G401 (cell line): Measurements from ENCODE around the gene SRMS. TPM values are rescaled to one million over a fixed set of nuclear protein-coding genes. Genes with fewer than 3 reads are reported as not detected.
"Not testable (repeated sequence)": the region's sequence is repeated elsewhere in the genome, so short reads cannot be mapped to it uniquely, and the experiment has no call there.

Source experiments
- DNase-seq: peaks from one replicate; pipeline ENCODE4 v3.0.0-alpha.2; 2015; ENCODE audit warnings: low spot score
- in situ Hi-C: cut with HindIII; loops from 2 replicates; pipeline ENCODE4 v1.10.0; 2016; ENCODE audit warnings: low sequenced_read_pairs, mixed read lengths
- total RNA-seq: library from RNA; depleted of rRNA; stranded (reverse); fragments of >200 nt; shearing (Covaris generic); gene quantifications from 2 replicates; pipeline ENCODE4 v1.2.3, GENCODE V29; 2014

Gene SRMS
- total RNA-seq, 1 experiment from 2014 or later: not detected

- in situ Hi-C loops: no loop called here
- DNase-seq: no peak
These were observed 17.4 kb downstream of the SRMS start for GRCh38 chr20:63529861-63530787.

- in situ Hi-C loops: no loop called here
- no peak for DNase-seq
These were observed 18.2 kb downstream of the SRMS start for GRCh38 chr20:63529180-63529860.

DNA sequence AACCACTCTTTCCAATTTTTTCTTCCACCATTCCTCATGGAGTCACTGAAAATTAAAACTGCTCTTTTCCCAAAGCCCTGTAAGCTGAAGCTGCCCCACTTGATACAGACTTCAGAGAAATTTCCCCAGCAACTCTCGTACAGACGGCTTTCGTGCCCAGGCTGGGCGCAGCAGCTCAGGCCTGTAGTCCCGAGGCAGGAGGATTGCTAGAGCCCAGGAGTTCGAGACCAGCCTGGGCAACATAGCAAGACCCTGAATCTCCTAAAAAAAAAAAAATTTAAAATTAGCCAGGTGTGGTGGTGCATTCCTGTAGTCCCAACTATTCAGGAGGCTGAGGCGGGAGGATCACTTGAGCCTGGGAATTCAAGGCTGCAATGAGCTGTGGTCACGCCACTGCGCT lies 20.4 kb downstream of the SRMS start:
- in situ Hi-C loops: no loop called here
- no peak for DNase-seq

- in situ Hi-C loops: no loop called here
- no peak for DNase-seq
These were observed 21.6 kb downstream of the SRMS start for GRCh38 chr20:63525971-63526370.

- in situ Hi-C loops: no loop called here
- no peak for DNase-seq
These were observed 22.4 kb downstream of the SRMS start for GRCh38 chr20:63525185-63525584.

GRCh38 chr20:63522981-63523611 lies 24.5 kb downstream of the SRMS start:
- DNase-seq: no peak
- in situ Hi-C loops: no loop called here

- DNase-seq: no peak
- in situ Hi-C loops: no loop called here
These were observed 25.3 kb downstream of the SRMS start for GRCh38 chr20:63522091-63522868.

DNA sequence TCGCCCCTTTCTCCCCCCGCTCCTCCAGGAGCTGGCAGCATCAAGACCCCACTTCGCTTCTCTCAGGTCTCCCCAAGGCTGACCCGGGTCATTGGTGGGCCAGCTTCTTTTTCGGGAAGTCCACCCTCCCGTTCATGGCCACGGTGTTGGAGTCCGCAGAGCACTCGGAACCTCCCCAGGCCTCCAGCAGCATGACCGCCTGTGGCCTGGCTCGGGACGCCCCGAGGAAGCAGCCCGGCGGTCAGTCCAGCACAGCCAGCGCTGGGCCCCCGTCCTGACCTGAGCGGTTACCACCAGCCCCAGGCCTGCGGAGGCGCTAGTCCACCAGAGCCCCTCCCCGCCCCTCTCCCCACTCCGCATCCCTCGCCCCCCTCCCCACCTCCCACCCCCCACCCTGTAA lies 25.9 kb downstream of the SRMS start:
- in situ Hi-C loops: no loop called here

DNA sequence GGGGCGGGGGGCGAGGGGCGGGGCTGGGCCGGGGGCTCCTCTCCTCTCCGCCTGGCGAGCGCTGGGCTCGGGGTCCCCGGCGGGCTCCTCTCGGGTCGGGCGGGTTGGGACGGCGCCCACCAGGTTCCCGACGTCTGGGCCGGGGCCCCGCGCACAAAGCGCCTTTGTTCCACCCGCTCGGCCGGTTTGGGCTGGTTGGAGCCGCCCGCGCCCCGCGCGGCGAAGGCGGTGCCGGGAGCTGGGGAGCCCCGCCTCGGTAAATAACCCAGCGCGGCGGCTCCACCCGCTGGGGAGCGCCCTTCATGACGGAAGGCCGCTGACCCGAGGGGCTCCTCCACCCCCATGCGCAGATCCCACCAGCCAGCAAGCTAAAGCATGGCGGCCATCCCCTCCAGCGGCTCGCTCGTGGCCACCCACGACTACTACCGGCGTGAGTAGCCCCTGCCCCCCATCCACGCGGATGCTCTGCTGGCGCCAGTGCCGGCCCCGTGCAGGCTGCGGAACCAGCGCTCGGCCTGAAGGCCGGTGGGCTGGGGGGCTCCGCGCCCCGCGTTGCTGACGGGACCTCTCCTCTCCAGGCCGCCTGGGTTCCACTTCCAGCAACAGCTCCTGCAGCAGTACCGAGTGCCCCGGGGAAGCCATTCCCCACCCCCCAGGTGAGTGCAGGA lies 26.5 kb downstream of the SRMS start:
- no peak for DNase-seq

More for the DNA sequence above, 25.9 kb downstream of the SRMS start:
- DNase-seq: no peak

GRCh38 chr20:63520504-63520933 lies 27.0 kb downstream of the SRMS start, which contains the start of gene PPDPF:
Gene PPDPF, plus strand, starts transcription at chr20:63520765. Its CDS starts 544 bp downstream, at chr20:63521309.
- in situ Hi-C loops: no loop called here
- DNase-seq: peak; percentile 87

More for the DNA sequence above, 26.5 kb downstream of the SRMS start:
- in situ Hi-C loops: no loop called here

DNA sequence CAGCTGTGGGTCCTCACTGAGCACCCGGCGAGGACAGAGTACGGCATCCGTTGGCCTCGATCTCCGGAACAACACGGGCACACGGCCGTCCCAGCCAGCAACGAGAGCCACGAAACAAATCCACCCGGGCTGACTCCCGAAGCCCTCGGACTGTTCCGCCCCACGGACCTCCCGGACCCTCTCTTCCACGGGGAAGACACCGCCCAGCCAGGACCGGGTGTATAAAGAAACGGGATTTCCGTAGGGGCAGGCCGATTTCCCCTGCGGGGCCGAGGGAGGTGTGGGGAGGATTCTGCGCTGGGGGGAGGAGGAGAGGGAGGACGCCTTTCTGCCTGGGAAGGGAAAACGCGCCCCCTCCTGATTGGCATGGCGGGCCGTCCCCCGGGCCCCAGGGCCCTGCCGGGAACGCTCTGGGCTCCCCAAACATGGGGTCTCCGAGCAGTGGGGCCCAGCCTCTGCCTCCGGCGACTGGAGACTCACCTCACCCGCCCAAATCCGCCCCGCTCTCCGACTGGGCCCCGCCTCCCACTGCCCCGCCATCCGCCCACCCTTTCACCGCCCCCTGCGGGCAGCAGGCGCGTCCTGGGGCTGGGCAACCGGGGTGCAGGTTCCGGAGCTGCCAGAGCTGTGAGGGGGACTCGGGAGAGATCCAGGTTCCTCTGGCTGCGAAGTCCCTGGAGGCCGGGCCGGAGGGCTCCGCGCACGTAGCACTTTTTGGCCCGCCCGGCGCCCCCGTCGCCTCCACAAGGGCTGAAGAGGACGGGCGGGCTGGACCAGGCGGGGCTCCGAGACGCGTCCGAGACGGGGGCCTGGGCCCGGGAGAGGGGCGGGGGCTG lies 27.7 kb downstream of the SRMS start:
- peak; percentile 61 for DNase-seq
- in situ Hi-C loops: no loop called here

DNA sequence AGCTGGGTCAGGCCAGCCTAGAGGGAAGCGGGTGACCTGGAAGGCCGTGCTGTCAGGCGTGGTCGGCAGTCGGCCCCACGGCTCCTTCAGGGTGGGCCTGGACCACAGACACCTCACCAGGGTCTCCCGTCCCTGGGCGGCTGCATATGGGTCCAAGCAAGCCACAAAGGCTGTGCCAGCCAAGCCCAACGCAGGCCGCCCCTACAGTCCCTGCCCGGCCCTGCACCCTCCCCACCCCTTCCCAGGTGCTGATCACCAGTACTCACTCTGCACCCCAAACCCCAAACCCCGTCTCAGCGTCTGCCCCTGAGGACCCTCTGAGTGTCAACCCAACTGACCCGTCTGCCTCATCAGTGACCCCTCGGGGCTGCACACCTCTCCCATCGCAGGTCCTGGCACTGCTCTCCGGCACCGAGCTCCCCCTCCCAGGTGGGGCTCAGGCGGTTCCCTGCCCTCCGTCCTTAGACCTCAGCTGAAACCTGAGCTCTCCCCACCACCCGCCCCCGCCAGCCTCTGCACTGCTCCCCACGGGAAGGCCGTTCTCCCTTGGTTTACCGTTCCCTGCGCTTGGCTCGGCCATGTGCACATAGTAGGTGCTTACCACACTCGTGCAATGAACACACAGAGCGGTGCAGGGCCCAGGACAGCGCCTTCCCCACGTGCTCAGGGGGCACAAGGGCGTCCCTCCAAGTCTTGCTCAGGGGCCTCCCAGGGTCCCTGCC lies 28.4 kb downstream of the SRMS start:
- in situ Hi-C loops: no loop called here
- DNase-seq: no peak

DNA sequence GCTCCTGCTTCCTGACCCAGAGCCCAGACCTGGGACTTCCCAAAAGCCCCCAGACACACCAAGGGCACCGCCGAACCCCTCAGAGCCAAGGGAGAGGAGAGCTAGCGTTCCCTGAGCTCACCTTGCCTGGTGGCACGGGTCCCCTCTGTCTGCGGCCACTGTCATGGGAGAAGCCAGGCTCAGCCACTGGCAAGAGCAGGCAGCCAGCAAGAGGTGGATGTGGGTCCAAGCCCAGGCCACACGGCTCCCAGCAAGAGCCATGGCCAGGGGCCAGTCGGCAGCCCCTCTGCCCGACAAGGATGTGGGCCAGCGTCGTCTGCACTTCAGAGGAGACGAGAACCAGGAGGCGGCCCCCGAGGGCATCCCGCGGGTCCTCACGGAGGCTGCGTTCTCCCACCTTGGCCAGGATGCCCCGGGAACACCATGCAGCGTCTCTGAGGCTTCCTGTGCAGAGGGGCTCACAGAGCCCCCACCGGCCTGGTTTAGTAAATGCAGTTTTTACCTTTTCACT lies 29.1 kb downstream of the SRMS start:
- in situ Hi-C loops: no loop called here
- peak; percentile 58 for DNase-seq

DNA sequence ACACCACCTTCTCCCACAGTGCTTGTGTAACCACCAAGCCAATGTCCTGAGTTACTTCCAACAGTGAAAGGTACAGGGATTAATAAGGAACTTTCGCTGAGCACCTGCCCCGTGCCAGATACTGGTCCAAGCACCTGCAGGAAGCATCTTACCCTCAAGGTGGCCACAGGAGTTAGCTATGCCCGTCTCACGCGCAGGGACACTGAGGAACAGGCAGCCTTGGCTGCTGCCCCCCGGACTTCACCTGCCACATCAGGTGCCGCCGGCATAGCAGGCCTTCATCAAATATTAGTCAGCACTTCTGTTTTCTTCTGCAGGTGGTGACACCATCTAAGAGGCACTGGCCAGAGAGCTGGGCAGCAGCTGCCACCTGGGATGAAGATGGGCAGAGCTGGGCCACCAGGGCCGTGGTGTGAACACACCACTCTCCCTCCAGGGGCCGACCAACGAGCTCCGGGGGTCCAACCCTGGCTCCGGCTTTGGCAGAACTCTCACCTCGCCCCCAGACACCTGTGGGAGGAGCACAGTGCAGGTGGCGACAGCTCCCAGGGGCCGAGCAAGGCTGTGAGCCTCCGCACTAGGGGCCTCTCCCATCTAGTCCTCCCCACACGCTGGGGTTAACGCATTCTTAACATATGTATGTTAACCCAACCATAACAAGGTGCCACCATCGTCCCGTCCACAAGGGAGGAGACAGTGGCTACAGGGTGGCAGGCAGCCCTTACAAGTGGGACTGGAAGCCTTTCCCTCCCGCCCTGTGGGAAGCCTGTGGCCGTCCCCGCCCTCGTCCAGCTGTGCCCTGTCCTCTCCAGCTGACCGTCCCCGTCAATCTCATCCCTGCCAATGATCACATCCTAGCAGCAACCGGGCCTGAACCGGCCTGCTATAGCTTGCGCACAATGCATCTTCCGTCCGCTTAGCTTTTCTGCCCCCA lies 29.9 kb downstream of the SRMS start:
- in situ Hi-C loops: no loop called here
- no peak for DNase-seq

DNA sequence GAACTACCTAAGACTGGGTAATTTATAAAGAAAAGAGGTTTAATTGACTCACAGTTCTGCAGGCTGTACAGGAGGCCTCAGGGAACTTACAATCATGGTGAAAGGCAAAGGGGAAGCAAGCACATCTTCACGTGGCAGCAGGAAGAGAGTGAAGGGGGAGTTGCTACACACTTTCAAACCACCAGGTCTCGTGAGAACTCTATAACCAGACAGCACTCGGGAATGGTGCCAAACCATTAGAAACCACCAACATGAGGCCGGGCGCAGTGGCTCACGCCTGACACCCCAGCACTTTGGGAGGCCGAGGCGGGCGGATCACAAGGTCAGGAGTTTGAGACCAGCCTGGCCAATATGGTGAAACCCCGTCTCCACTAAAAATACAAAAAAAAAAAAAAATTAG lies 33.0 kb downstream of the SRMS start:
- in situ Hi-C loops, DNase-seq: not testable (repeated sequence)

DNA sequence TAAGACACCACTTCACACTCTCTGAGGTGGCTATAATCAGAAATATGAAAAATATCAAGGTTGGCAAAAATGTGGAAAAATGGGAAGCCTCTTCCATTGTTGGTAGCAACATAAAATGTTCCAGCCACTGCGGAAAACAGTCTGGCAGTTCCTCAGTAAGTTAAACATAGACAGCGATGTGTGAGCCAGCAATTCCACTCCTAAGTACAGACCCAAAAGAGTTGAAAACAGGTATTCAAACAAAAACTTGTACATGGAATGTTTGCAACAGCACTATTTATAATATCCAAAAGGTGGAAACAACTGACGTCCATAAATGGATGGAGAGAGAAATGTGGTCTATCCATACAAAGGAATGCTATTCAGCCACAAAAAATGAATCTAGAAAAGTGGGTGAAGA lies 34.3 kb downstream of the SRMS start:
- DNase-seq: no peak
- in situ Hi-C loops: no loop called here
